ENCODE results near the gene DAPK3.
"Not testable (repeated sequence)": the region's sequence is repeated elsewhere in the genome, so short reads cannot be mapped to it uniquely, and the experiment has no call there.

DAPK3 gene

GRCh38 chr19:3949997-3950859 lies 20.7 kb downstream of the DAPK3 start:
- no peaks in the 10 kb centered on the region for H3K36me3 ChIP-seq (ENCODE audit: control insufficient read depth, insufficient read depth, low read length)
- H3K27ac ChIP-seq (ENCODE audit: low read depth, low read length) = no peak overlapping the region
- no peak overlapping the region for H2BK120ac ChIP-seq (ENCODE audit: low read depth, low read length)
- no peak overlapping the region for H3K23ac ChIP-seq (ENCODE audit: low read length)
- no peak overlapping the region for H3K4ac ChIP-seq (ENCODE audit: low read depth, low read length)
- no peak overlapping the region for H2BK5ac ChIP-seq (ENCODE audit: low read length)
- no peak overlapping the region for H2AK5ac ChIP-seq (ENCODE audit: low read length)
- H3K56ac ChIP-seq (ENCODE audit: low read length) = no peak overlapping the region
- no peaks in the 10 kb centered on the region for H3K4me1 ChIP-seq (ENCODE audit: control insufficient read depth, low read depth, low read length)
- H2BK15ac ChIP-seq (replicated peaks; ENCODE audit: low read depth) = no peak overlapping the region
- H3K27me3 ChIP-seq (ENCODE audit: insufficient read depth, low read length, poor library complexity) = no peaks in the 10 kb centered on the region
- H4K5ac ChIP-seq (ENCODE audit: low read length) = no peak overlapping the region
- no peak overlapping the region for H3K18ac ChIP-seq (ENCODE audit: low read length)
- H3K4me2 ChIP-seq (ENCODE audit: low read length) = no peak overlapping the region
- no peaks in the 10 kb centered on the region for H3K79me1 ChIP-seq (ENCODE audit: low read length)
- no peak for DNase-seq
- WGBS (ENCODE audit: extremely low coverage, insufficient coverage, low lambda C conversion rate) = no CpG with 5 or more reads among the region's 20 CpGs
- no peak overlapping the region for H3K9ac ChIP-seq (ENCODE audit: low read length)
- no peaks in the 10 kb centered on the region for H3K79me2 ChIP-seq (ENCODE audit: control insufficient read depth, insufficient read depth, low read length)
- no peak overlapping the region for H4K8ac ChIP-seq (ENCODE audit: low read depth, low read length)
- H3K4me3 ChIP-seq (ENCODE audit: low read length) = no peak overlapping the region

GRCh38 chr19:3949294-3949693 lies 21.6 kb downstream of the DAPK3 start:
- no peaks in the 10 kb centered on the region for H3K36me3 ChIP-seq (ENCODE audit: control insufficient read depth, insufficient read depth, low read length)
- no peak overlapping the region for H3K4ac ChIP-seq (ENCODE audit: low read depth, low read length)
- no peaks in the 10 kb centered on the region for H3K79me1 ChIP-seq (ENCODE audit: low read length)
- no peak overlapping the region for H4K8ac ChIP-seq (ENCODE audit: low read depth, low read length)
- no peak for DNase-seq
- no peak overlapping the region for H3K9ac ChIP-seq (ENCODE audit: low read length)
- WGBS (ENCODE audit: extremely low coverage, insufficient coverage, low lambda C conversion rate) = no CpG with 5 or more reads among the region's 11 CpGs
- H3K4me3 ChIP-seq (ENCODE audit: low read length) = no peak overlapping the region
- H2BK5ac ChIP-seq (ENCODE audit: low read length) = no peak overlapping the region
- H3K4me2 ChIP-seq (ENCODE audit: low read length) = no peak overlapping the region
- H3K56ac ChIP-seq (ENCODE audit: low read length) = no peak overlapping the region
- H2AK5ac ChIP-seq (ENCODE audit: low read length) = no peak overlapping the region
- H3K27me3 ChIP-seq (ENCODE audit: insufficient read depth, low read length, poor library complexity) = no peaks in the 10 kb centered on the region
- H3K27ac ChIP-seq (ENCODE audit: low read depth, low read length) = no peak overlapping the region
- H3K4me1 ChIP-seq (ENCODE audit: control insufficient read depth, low read depth, low read length) = no peaks in the 10 kb centered on the region
- no peak overlapping the region for H4K5ac ChIP-seq (ENCODE audit: low read length)
- no peak overlapping the region for H2BK15ac ChIP-seq (replicated peaks; ENCODE audit: low read depth)
- no peaks in the 10 kb centered on the region for H3K79me2 ChIP-seq (ENCODE audit: control insufficient read depth, insufficient read depth, low read length)
- H3K18ac ChIP-seq (ENCODE audit: low read length) = no peak overlapping the region
- no peak overlapping the region for H2BK120ac ChIP-seq (ENCODE audit: low read depth, low read length)
- no peak overlapping the region for H3K23ac ChIP-seq (ENCODE audit: low read length)

- not testable (repeated sequence) for H3K4ac ChIP-seq (ENCODE audit: low read depth, low read length); H3K79me2 ChIP-seq (ENCODE audit: control insufficient read depth, insufficient read depth, low read length); H3K18ac ChIP-seq (ENCODE audit: low read length); H3K27me3 ChIP-seq (ENCODE audit: insufficient read depth, low read length, poor library complexity); H2BK120ac ChIP-seq (ENCODE audit: low read depth, low read length); H3K36me3 ChIP-seq (ENCODE audit: control insufficient read depth, insufficient read depth, low read length); H3K4me1 ChIP-seq (ENCODE audit: control insufficient read depth, low read depth, low read length); H3K4me2 ChIP-seq (ENCODE audit: low read length); H3K23ac ChIP-seq (ENCODE audit: low read length); DNase-seq; H2BK15ac ChIP-seq (replicated peaks; ENCODE audit: low read depth); H3K4me3 ChIP-seq (ENCODE audit: low read length); H3K27ac ChIP-seq (ENCODE audit: low read depth, low read length); H2BK5ac ChIP-seq (ENCODE audit: low read length); H4K8ac ChIP-seq (ENCODE audit: low read depth, low read length); H3K79me1 ChIP-seq (ENCODE audit: low read length); H4K5ac ChIP-seq (ENCODE audit: low read length); H3K56ac ChIP-seq (ENCODE audit: low read length); H2AK5ac ChIP-seq (ENCODE audit: low read length); H3K9ac ChIP-seq (ENCODE audit: low read length)
- WGBS (ENCODE audit: extremely low coverage, insufficient coverage, low lambda C conversion rate) = no CpG with 5 or more reads among the region's 15 CpGs
Observed at GRCh38 chr19:3947316-3947933, 23.5 kb downstream of the DAPK3 start.

GRCh38 chr19:3945838-3946237 lies 25.1 kb downstream of the DAPK3 start:
- no peaks in the 10 kb centered on the region for H3K79me1 ChIP-seq (ENCODE audit: low read length)
- no peaks in the 10 kb centered on the region for H3K36me3 ChIP-seq (ENCODE audit: control insufficient read depth, insufficient read depth, low read length)
- H4K5ac ChIP-seq (ENCODE audit: low read length) = no peak overlapping the region
- DNase-seq = no peak
- no peak overlapping the region for H3K27ac ChIP-seq (ENCODE audit: low read depth, low read length)
- no peak overlapping the region for H4K8ac ChIP-seq (ENCODE audit: low read depth, low read length)
- no peak overlapping the region for H3K4ac ChIP-seq (ENCODE audit: low read depth, low read length)
- no peak overlapping the region for H3K18ac ChIP-seq (ENCODE audit: low read length)
- no peak overlapping the region for H3K9ac ChIP-seq (ENCODE audit: low read length)
- H2BK120ac ChIP-seq (ENCODE audit: low read depth, low read length) = no peak overlapping the region
- H2AK5ac ChIP-seq (ENCODE audit: low read length) = no peak overlapping the region
- no peak overlapping the region for H3K4me2 ChIP-seq (ENCODE audit: low read length)
- H3K4me3 ChIP-seq (ENCODE audit: low read length) = no peak overlapping the region
- H3K27me3 ChIP-seq (ENCODE audit: insufficient read depth, low read length, poor library complexity) = no peaks in the 10 kb centered on the region
- no peak overlapping the region for H2BK15ac ChIP-seq (replicated peaks; ENCODE audit: low read depth)
- no peaks in the 10 kb centered on the region for H3K4me1 ChIP-seq (ENCODE audit: control insufficient read depth, low read depth, low read length)
- H3K23ac ChIP-seq (ENCODE audit: low read length) = no peak overlapping the region
- no peaks in the 10 kb centered on the region for H3K79me2 ChIP-seq (ENCODE audit: control insufficient read depth, insufficient read depth, low read length)
- no CpG with 5 or more reads among the region's 2 CpGs for WGBS (ENCODE audit: extremely low coverage, insufficient coverage, low lambda C conversion rate)
- H2BK5ac ChIP-seq (ENCODE audit: low read length) = no peak overlapping the region
- no peak overlapping the region for H3K56ac ChIP-seq (ENCODE audit: low read length)

- no peak overlapping the region for H3K18ac ChIP-seq (ENCODE audit: low read length)
- H2BK120ac ChIP-seq (ENCODE audit: low read depth, low read length) = no peak overlapping the region
- no peaks in the 10 kb centered on the region for H3K27me3 ChIP-seq (ENCODE audit: insufficient read depth, low read length, poor library complexity)
- no peak for DNase-seq
- no peaks in the 10 kb centered on the region for H3K79me1 ChIP-seq (ENCODE audit: low read length)
- no peak overlapping the region for H3K4me3 ChIP-seq (ENCODE audit: low read length)
- no peak overlapping the region for H3K4me2 ChIP-seq (ENCODE audit: low read length)
- H3K23ac ChIP-seq (ENCODE audit: low read length) = no peak overlapping the region
- no peak overlapping the region for H3K27ac ChIP-seq (ENCODE audit: low read depth, low read length)
- H4K8ac ChIP-seq (ENCODE audit: low read depth, low read length) = no peak overlapping the region
- no peaks in the 10 kb centered on the region for H3K79me2 ChIP-seq (ENCODE audit: control insufficient read depth, insufficient read depth, low read length)
- no peaks in the 10 kb centered on the region for H3K4me1 ChIP-seq (ENCODE audit: control insufficient read depth, low read depth, low read length)
- no peak overlapping the region for H2AK5ac ChIP-seq (ENCODE audit: low read length)
- no peak overlapping the region for H3K9ac ChIP-seq (ENCODE audit: low read length)
- H3K4ac ChIP-seq (ENCODE audit: low read depth, low read length) = no peak overlapping the region
- no CpG with 5 or more reads among the region's 11 CpGs for WGBS (ENCODE audit: extremely low coverage, insufficient coverage, low lambda C conversion rate)
- H3K56ac ChIP-seq (ENCODE audit: low read length) = no peak overlapping the region
- no peak overlapping the region for H2BK5ac ChIP-seq (ENCODE audit: low read length)
- H4K5ac ChIP-seq (ENCODE audit: low read length) = no peak overlapping the region
- no peak overlapping the region for H2BK15ac ChIP-seq (replicated peaks; ENCODE audit: low read depth)
- no peaks in the 10 kb centered on the region for H3K36me3 ChIP-seq (ENCODE audit: control insufficient read depth, insufficient read depth, low read length)
Observed at GRCh38 chr19:3944018-3944721, 26.7 kb downstream of the DAPK3 start.

Data from mesendoderm (in vitro differentiated cells).